Gastroesophageal sphincter (tissue), 3 donors: Measurements from ENCODE around the gene MYRIP.

ENCODE experiments used
- CTCF ChIP-seq, 4 experiments: fragments of 200-600 bp in 2 of 4; fragments of 450-650 bp in 2 of 4; sonication (generic) in 1 of 4; IDR thresholded peaks; one replicate each; pipeline ENCODE4 v1.5.1; 2017 to 2019; ENCODE audit warnings: antibody characterized with exemption in 4 of 4, mild to moderate bottlenecking in 2 of 4, moderate library complexity in 2 of 4
- POLR2A ChIP-seq, 2 donors: fragments of 450-650 bp; IDR thresholded peaks; one replicate each; pipeline ENCODE4 v1.6.1; 2017; ENCODE audit warnings: antibody characterized with exemption in 2 of 2, mild to moderate bottlenecking in 2 of 2, moderate library complexity in 1 of 2

GRCh38 chr3:39839484-39839883 lies 30.1 kb downstream of the MYRIP start:
- no peak for TF ChIP-seq CTCF (IDR thresholded peaks at IDR 0.05)
- no peak for TF ChIP-seq POLR2A (IDR thresholded peaks at IDR 0.05)
